Measurements from ENCODE around the gene RCBTB1. TPM values are rescaled to one million over a fixed set of nuclear protein-coding genes. Genes with fewer than 3 reads are reported as not detected.
"Not testable (repeated sequence)": the region's sequence is repeated elsewhere in the genome, so short reads cannot be mapped to it uniquely, and the experiment has no call there.

RCBTB1 gene
- total and polyA plus RNA-seq, 10 donors, result 10.0 to 30.9 (median 25.5) TPM

DNA sequence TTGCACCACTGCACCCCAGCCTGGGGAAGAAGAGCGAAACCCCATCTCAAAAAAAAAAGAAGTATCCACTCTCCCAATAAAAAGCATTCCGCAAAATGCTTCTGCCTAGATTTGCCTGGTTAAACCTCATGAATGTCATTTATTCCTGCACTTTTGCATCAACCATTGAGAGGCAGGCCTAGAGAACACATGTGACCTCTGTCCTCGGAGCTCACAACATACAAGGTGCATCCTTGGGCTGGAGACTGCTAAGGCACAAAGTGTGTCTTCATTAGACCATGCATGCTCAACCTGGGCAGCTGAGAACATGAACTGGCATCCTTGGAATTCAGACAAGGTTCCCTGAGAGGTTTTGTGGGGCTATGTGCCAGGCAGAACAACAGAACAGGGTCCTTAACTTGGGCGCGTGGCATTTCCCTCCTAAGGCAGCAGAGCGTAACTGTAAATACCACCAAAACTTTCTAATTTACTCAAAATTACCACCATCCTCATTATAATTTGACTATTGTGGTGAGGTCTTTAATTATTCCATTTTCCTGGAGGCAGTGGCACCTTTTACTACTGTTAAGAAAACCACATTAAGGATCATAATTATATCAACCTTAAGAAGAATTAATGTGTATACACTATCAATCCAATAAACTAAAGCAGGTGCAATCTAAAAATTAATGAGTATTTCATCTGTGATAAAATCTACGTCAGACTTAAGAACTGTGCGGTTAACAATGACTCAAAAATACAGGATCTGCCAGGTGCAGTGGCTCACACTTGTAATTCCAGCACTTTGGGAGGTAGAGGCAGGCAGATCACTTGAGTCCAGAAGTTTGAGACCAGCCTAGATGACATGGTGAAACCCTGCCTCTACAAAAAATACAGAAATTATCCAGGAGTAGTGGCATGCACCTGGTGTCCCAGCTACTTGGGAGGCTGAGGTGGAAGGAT is 13.8 kb downstream of the RCBTB1 start:
- intact Hi-C loops (cut with DNase I; ENCODE audit: low total_unique reads), result no loop called here

DNA sequence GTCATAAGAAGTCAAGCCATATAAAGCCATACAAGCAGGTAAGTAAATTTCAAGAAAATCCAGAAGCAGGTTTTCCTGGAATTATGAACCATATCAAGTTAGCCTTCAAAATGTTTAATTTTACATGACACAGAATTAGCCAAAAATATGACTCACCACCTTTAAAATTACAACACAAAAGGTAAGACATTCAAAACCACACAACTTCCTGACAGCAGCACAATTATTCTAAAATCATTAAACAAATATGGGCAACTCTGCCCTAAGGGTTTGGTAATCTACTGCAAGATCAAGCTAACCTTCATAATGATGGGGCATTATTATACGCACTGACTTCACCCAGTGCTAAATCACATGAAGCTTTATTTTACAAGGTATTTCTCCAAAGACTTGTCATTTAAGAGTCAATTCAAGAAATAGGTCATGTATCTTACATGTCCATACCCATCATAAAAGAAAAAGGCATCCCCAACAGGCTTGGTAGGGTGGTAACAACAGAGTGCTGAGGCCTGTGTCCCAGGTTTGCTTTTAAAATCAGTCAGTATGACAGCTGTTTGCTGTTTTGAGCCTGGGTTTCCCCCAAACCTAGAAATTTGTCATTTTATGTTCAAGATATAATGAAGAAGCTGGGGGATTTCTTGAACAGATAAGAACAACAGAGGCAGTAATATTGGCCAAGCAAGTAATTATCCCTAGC is 15.2 kb downstream of the RCBTB1 start:
- intact Hi-C loops (cut with DNase I; ENCODE audit: low total_unique reads), result no loop called here
- DNase-seq, result no peak
- Histone ChIP-seq H3K4me1 (peaks cover 0 to 19% (median 3%) of the 10 kb centered on the region in 6 donors), H3K36me3 (peaks cover 0 to 30% (median 8%) of the 10 kb centered on the region in 6 donors), H3K27me3 (replicated peaks in 1 of 7) (no peaks in the 10 kb centered on the region), H3K9me3 (no peaks in the 10 kb centered on the region), H3K4me3 (no peak overlapping the region), H3K27ac (no peak overlapping the region)
- TF ChIP-seq POLR2AphosphoS5 (IDR thresholded peaks at IDR 0.05) (no peak), POLR2A (IDR thresholded peaks at IDR 0.05) (no peak)
- TF ChIP-seq, protein P1, sequence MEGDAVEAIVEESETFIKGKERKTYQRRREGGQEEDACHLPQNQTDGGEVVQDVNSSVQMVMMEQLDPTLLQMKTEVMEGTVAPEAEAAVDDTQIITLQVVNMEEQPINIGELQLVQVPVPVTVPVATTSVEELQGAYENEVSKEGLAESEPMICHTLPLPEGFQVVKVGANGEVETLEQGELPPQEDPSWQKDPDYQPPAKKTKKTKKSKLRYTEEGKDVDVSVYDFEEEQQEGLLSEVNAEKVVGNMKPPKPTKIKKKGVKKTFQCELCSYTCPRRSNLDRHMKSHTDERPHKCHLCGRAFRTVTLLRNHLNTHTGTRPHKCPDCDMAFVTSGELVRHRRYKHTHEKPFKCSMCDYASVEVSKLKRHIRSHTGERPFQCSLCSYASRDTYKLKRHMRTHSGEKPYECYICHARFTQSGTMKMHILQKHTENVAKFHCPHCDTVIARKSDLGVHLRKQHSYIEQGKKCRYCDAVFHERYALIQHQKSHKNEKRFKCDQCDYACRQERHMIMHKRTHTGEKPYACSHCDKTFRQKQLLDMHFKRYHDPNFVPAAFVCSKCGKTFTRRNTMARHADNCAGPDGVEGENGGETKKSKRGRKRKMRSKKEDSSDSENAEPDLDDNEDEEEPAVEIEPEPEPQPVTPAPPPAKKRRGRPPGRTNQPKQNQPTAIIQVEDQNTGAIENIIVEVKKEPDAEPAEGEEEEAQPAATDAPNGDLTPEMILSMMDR (IDR thresholded peaks at IDR 0.05 in 8 of 11, conservative IDR thresholded peaks at IDR 0.05 in 3 of 11), result no peak
- 76 to 90% (median 87%) methylated on average over 1 of the region's 1 CpG for WGBS, 5 donors

More for the DNA sequence above, 13.8 kb downstream of the RCBTB1 start:
- Histone ChIP-seq H3K27me3 (replicated peaks in 1 of 7) (no peaks in the 10 kb centered on the region), H3K4me1 (peaks cover 0 to 19% (median 3%) of the 10 kb centered on the region in 6 donors), H3K36me3 (peaks cover 0 to 16% (median 3%) of the 10 kb centered on the region in 6 donors), H3K27ac (no peak overlapping the region), H3K4me3 (no peak overlapping the region), H3K9me3 (no peaks in the 10 kb centered on the region)
- TF ChIP-seq POLR2A (IDR thresholded peaks at IDR 0.05) (no peak), POLR2AphosphoS5 (IDR thresholded peaks at IDR 0.05) (no peak)
- TF ChIP-seq, protein P1 (IDR thresholded peaks at IDR 0.05 in 8 of 11, conservative IDR thresholded peaks at IDR 0.05 in 3 of 11), result no peak
- 79 to 87% (median 82%) methylated on average over 8 of the region's 8 CpGs for WGBS, 5 donors
- DNase-seq, result no peak

DNA sequence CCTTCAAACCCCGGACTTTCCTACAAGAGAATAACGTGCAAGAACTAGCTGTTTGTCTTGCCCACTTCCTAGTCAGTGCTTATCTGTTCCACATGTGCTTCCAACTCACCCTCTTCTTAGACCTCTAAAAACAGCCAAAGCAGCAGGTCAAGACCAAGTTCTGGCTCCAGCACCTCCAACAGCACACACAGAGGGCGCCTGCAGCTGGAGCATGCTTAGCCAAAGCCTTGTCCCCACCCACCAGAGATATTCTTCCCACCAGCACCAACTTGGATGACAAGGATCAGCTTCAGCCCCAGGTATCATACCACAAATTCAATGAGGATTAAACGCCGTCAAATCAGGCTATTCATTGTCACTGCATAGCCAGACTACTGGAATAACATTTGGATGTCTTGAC is 17.9 kb downstream of the RCBTB1 start:
- peaks cover 0 to 49% (median 15%) of the 10 kb centered on the region in 6 donors for H3K36me3 ChIP-seq
- no peaks in the 10 kb centered on the region for H3K27me3 ChIP-seq (replicated peaks in 1 of 7)
- no peaks in the 10 kb centered on the region for H3K9me3 ChIP-seq
- H3K4me3 ChIP-seq, result no peak overlapping the region
- WGBS, 5 donors, result 78 to 95% (median 85%) methylated on average over 5 of the region's 5 CpGs
- TF ChIP-seq, protein P1 (IDR thresholded peaks at IDR 0.05 in 8 of 11, conservative IDR thresholded peaks at IDR 0.05 in 3 of 11), result no peak
- TF ChIP-seq POLR2AphosphoS5 (IDR thresholded peaks at IDR 0.05) (no peak), POLR2A (IDR thresholded peaks at IDR 0.05) (no peak)
- no peak for DNase-seq
- intact Hi-C loops (cut with DNase I; ENCODE audit: low total_unique reads), result no loop called here
- H3K27ac ChIP-seq, result no peak overlapping the region
- H3K4me1 ChIP-seq, result peaks cover 0 to 19% (median 3%) of the 10 kb centered on the region in 6 donors

DNA sequence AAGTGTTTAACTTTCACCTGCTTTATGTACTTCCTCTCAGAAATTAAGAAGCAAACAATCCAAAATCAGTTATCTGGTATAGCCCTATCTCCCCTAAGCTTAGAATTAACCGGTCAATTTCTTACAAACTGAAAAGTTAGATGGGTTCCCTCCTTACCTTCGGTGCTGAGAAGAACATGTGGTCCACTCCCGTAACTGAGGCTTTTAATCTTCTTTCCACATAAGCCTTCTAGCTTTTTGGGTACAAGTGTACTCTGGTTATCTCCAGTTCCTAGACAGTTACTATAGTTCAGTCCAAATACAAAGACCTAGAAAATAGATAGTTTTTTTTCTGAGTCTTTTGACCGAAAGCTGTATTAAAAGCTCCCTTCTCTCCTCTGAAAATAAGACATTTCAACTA is 18.9 kb downstream of the RCBTB1 start:
- H3K27ac ChIP-seq, result no peak overlapping the region
- WGBS, 5 donors, result 96 to 99% (median 97%) methylated on average over 4 of the region's 4 CpGs
- H3K4me1 ChIP-seq, result peaks cover 0 to 18% (median 3%) of the 10 kb centered on the region in 6 donors
- TF ChIP-seq POLR2AphosphoS5 (IDR thresholded peaks at IDR 0.05) (no peak), POLR2A (IDR thresholded peaks at IDR 0.05) (no peak)
- TF ChIP-seq, protein P1 (IDR thresholded peaks at IDR 0.05 in 8 of 11, conservative IDR thresholded peaks at IDR 0.05 in 3 of 11), result no peak
- no peak overlapping the region for H3K4me3 ChIP-seq
- H3K9me3 ChIP-seq, result no peaks in the 10 kb centered on the region
- H3K27me3 ChIP-seq (replicated peaks in 1 of 7), result no peaks in the 10 kb centered on the region
- intact Hi-C loops (cut with DNase I; ENCODE audit: low total_unique reads), result no loop called here
- H3K36me3 ChIP-seq, result peaks cover 0 to 59% (median 15%) of the 10 kb centered on the region in 6 donors
- DNase-seq, result no peak

DNA sequence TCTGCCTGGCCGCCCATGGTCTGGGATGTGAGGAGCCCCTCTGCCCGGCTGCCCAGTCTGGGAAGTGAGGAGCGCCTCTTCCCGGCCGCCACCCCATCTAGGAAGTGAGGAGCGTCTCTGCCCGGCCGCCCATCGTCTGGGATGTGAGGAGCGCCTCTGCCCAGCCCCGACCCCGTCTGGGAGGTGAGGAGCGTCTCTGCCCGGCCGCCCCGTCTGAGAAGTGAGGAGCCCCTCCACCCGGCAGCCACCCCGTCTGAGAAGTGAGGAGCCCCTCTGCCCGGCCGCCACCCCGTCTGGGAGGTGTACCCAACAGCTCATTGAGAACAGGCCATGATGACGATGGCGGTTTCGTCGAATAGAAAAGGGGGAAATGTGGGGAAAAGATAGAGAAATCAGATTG is 19.9 kb downstream of the RCBTB1 start:
- H3K4me3 ChIP-seq; intact Hi-C loops (cut with DNase I; ENCODE audit: low total_unique reads); H3K9me3 ChIP-seq; H3K4me1 ChIP-seq; H3K27ac ChIP-seq; H3K27me3 ChIP-seq (replicated peaks in 1 of 7); DNase-seq: not testable (repeated sequence)
- H3K36me3 ChIP-seq, result peaks cover 0 to 69% (median 16%) of the 10 kb centered on the region in 6 donors
- WGBS, 5 donors, result 97 to 99% (median 98%) methylated on average over 15 to 25 of the region's 25 CpGs
